Measurements from ENCODE around the gene CCSER2. TPM values are rescaled to one million over a fixed set of nuclear protein-coding genes. Genes with fewer than 3 reads are reported as not detected.

Gene CCSER2
- total RNA-seq, 4 donors from 2014 or later: 33.7 to 63.9 (median 47.5) TPM

- no peak for DNase-seq
- no peak overlapping the region for H3K27ac ChIP-seq
- H3K4me3 ChIP-seq: no peak overlapping the region
- no peaks in the 10 kb centered on the region for H3K27me3 ChIP-seq
- H3K9me3 ChIP-seq: no peaks in the 10 kb centered on the region
- no peak for TF ChIP-seq CTCF (IDR thresholded peaks at IDR 0.05)
- TF ChIP-seq POLR2A (IDR thresholded peaks at IDR 0.05): no peak
- peaks cover 0 to 29% (median 0%) of the 10 kb centered on the region in 3 donors for H3K36me3 ChIP-seq
- no peaks in the 10 kb centered on the region for H3K4me1 ChIP-seq
Measured at GRCh38 chr10:84374455-84374854, 46.1 kb downstream of the CCSER2 start.

- peaks cover 0 to 29% (median 0%) of the 10 kb centered on the region in 3 donors for H3K36me3 ChIP-seq
- no peaks in the 10 kb centered on the region for H3K9me3 ChIP-seq
- TF ChIP-seq POLR2A (IDR thresholded peaks at IDR 0.05) (no peak), CTCF (IDR thresholded peaks at IDR 0.05) (peak; percentile 10 to 77 (median 64))
- no peak overlapping the region for H3K4me3 ChIP-seq
- H3K4me1 ChIP-seq: no peaks in the 10 kb centered on the region
- H3K27ac ChIP-seq: no peak overlapping the region
- DNase-seq: peak in 1 of 3 donors; percentile 51
- H3K27me3 ChIP-seq: no peaks in the 10 kb centered on the region
Measured at GRCh38 chr10:84375011-84375410, 46.6 kb downstream of the CCSER2 start.

- no peaks in the 10 kb centered on the region for H3K4me1 ChIP-seq
- H3K27ac ChIP-seq: no peak overlapping the region
- H3K4me3 ChIP-seq: no peak overlapping the region
- TF ChIP-seq CTCF (IDR thresholded peaks at IDR 0.05): no peak
- no peak for TF ChIP-seq POLR2A (IDR thresholded peaks at IDR 0.05)
- no peaks in the 10 kb centered on the region for H3K27me3 ChIP-seq
- no peak for DNase-seq
- H3K9me3 ChIP-seq: no peaks in the 10 kb centered on the region
- peaks cover 0 to 29% (median 0%) of the 10 kb centered on the region in 3 donors for H3K36me3 ChIP-seq
Measured at GRCh38 chr10:84375881-84376280, 47.5 kb downstream of the CCSER2 start.

- H3K36me3 ChIP-seq: no peaks in the 10 kb centered on the region
- no peaks in the 10 kb centered on the region for H3K9me3 ChIP-seq
- H3K4me1 ChIP-seq: no peaks in the 10 kb centered on the region
- no peak overlapping the region for H3K4me3 ChIP-seq
- TF ChIP-seq CTCF (IDR thresholded peaks at IDR 0.05): no peak
- no peak for TF ChIP-seq POLR2A (IDR thresholded peaks at IDR 0.05)
- H3K27me3 ChIP-seq: no peaks in the 10 kb centered on the region
- no peak for DNase-seq
- no peak overlapping the region for H3K27ac ChIP-seq
Measured at GRCh38 chr10:84388148-84388547, 59.8 kb downstream of the CCSER2 start.

GRCh38 chr10:84390364-84390763 lies 62.0 kb downstream of the CCSER2 start:
- no peak for DNase-seq
- Histone ChIP-seq H3K4me3 (no peak overlapping the region), H3K36me3 (no peaks in the 10 kb centered on the region), H3K9me3 (no peaks in the 10 kb centered on the region), H3K27ac (no peak overlapping the region), H3K27me3 (no peaks in the 10 kb centered on the region), H3K4me1 (no peaks in the 10 kb centered on the region)
- TF ChIP-seq CTCF (IDR thresholded peaks at IDR 0.05): no peak
- TF ChIP-seq POLR2A (IDR thresholded peaks at IDR 0.05): no peak

- Histone ChIP-seq H3K9me3 (no peaks in the 10 kb centered on the region), H3K36me3 (no peaks in the 10 kb centered on the region), H3K27me3 (no peaks in the 10 kb centered on the region), H3K4me1 (no peaks in the 10 kb centered on the region), H3K4me3 (no peak overlapping the region), H3K27ac (no peak overlapping the region)
- DNase-seq: no peak
- no peak for TF ChIP-seq POLR2A (IDR thresholded peaks at IDR 0.05)
- no peak for TF ChIP-seq CTCF (IDR thresholded peaks at IDR 0.05)
Measured at GRCh38 chr10:84391326-84391725, 62.9 kb downstream of the CCSER2 start.
